Measurements from ENCODE around the gene DSCAM.
"Not testable (repeated sequence)": the region's sequence is repeated elsewhere in the genome, so short reads cannot be mapped to it uniquely, and the experiment has no call there.

GRCh38 chr21:40895697-40896096 lies 48.7 kb upstream of the DSCAM start:
- not testable (repeated sequence) for TF ChIP-seq CTCF (IDR thresholded peaks at IDR 0.05 in 2 of 3, conservative IDR thresholded peaks at IDR 0.05 in 1 of 3; ENCODE audit: borderline replicate concordance in 1 of 3, insufficient read depth in 1 of 3, low read depth in 2 of 3, low read length in 2 of 3); ZNF274 (IDR thresholded peaks at IDR 0.05; ENCODE audit: low read depth, low read length); CBX3 (IDR thresholded peaks at IDR 0.05; ENCODE audit: low read depth); POLR2AphosphoS5 (IDR thresholded peaks at IDR 0.05; ENCODE audit: low read depth, low read length); RAD21 (IDR thresholded peaks at IDR 0.05; ENCODE audit: low read depth); POLR2A (IDR thresholded peaks at IDR 0.05; ENCODE audit: borderline replicate concordance, extremely low read depth, insufficient read depth, insufficient read length); EZH2phosphoT487 (IDR thresholded peaks at IDR 0.05; ENCODE audit: borderline replicate concordance); ATF3 (IDR thresholded peaks at IDR 0.05); MAX (IDR thresholded peaks at IDR 0.05); EZH2 (IDR thresholded peaks at IDR 0.05)

Data from HCT116 (cell line).